Sciatic nerve (tissue), 2 donors: Measurements from ENCODE around the gene CDK5RAP1. TPM values are rescaled to one million over a fixed set of nuclear protein-coding genes. Genes with fewer than 3 reads are reported as not detected.
"Not testable (repeated sequence)": the region's sequence is repeated elsewhere in the genome, so short reads cannot be mapped to it uniquely, and the experiment has no call there.

Experiments
- ATAC-seq: fragments of 200-7000 bp; cut with Tn5 transposase; one replicate; pipeline ENCODE4 v1.9.1; 2020; ENCODE audit warnings: mild to moderate bottlenecking, moderate library complexity
- DNase-seq: peaks from one replicate; pipeline ENCODE4 v3.0.0-alpha.2; 2020; ENCODE audit warnings: low spot score
- intact Hi-C: fragments of 100-400 bp; cut with DNase I; formaldehyde crosslinking; loops from one replicate; pipeline ENCODE4 v1.14.2; 2022
- total RNA-seq: library from RNA; stranded (reverse); fragmentation: NEBNext Ultra II Directional; extraction: Animal tissue kit (Norgen Biotek cat#: 25700); gene quantifications from one replicate; pipeline ENCODE4 v1.2.1, GENCODE V29; 2021
- donor health status: DM: no; HTN: no; CAD: no.
- donor health status: DM: no; HTN: no; CAD: no.

CDK5RAP1 gene, protein sequence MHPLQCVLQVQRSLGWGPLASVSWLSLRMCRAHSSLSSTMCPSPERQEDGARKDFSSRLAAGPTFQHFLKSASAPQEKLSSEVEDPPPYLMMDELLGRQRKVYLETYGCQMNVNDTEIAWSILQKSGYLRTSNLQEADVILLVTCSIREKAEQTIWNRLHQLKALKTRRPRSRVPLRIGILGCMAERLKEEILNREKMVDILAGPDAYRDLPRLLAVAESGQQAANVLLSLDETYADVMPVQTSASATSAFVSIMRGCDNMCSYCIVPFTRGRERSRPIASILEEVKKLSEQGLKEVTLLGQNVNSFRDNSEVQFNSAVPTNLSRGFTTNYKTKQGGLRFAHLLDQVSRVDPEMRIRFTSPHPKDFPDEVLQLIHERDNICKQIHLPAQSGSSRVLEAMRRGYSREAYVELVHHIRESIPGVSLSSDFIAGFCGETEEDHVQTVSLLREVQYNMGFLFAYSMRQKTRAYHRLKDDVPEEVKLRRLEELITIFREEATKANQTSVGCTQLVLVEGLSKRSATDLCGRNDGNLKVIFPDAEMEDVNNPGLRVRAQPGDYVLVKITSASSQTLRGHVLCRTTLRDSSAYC
- 27.4 TPM for total RNA-seq

DNA sequence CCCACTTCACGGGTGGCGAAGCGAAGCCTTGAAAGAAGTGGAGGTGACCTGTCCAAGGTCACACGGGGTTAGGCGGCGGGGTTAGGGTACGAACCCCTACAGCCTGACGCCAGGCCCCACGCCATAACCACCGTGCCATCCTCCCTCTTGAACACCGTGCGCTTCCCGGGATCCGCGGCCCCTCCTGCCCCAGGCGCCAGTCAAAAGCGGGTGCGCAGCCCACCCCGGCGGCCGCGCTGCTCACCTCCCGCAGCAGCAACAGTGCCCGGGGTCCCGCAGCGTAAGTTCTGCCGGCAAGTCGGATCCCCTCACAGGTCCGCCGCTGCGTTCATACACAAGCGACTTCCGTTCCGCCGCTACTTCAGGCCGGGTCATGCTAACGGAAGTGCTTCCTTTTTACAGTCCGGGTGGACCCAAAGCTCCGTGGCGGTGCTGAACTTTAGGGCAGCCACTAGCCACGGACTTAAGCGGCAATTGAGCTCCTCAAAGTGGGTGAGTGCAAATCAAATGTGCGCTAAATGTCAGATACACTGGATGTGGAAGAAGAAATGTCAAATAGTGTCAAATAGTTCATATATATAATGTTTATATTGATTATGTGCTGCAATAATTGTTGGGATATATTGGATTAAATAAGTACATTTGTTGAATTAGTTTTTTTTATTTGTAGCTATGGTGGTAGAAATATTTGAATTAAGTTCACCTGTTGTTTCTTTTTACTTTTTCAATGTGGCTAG is at the start of gene CDK5RAP1:
Gene CDK5RAP1, minus strand, starts transcription at position 336 of the 737 bp plus-strand sequence. CDS start 4,455 bp downstream, outside the sequence.
- intact Hi-C loops = no loop called here
- ATAC-seq (peak; percentile 96), DNase-seq (peak; percentile 87)

DNA sequence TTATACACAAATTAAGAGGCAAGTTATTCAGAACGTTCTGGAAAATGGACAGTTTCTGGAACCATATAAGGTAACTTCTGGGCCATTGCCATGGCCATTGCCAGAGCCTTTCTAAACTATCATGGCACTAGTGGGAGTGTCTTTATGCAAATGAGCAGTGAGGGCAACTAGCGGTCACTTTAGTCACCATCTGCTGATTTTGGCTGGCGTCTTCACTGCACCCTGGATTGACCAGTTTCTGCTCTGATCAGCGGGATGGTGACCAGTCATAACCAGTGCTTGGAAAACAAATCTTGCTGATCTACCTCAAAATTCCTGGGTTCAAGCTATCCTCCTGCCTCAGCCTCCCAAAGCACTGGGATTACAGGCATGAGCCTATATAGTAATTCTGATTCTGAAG is 49.5 kb upstream of the CDK5RAP1 start:
- ATAC-seq = no peak
- no peak for DNase-seq
- intact Hi-C loops = loop anchor here (10.0 kb wide), 1 partner anchor 214 kb away; the partner anchor contains the start of genes ACTL10 and C20orf144

DNA sequence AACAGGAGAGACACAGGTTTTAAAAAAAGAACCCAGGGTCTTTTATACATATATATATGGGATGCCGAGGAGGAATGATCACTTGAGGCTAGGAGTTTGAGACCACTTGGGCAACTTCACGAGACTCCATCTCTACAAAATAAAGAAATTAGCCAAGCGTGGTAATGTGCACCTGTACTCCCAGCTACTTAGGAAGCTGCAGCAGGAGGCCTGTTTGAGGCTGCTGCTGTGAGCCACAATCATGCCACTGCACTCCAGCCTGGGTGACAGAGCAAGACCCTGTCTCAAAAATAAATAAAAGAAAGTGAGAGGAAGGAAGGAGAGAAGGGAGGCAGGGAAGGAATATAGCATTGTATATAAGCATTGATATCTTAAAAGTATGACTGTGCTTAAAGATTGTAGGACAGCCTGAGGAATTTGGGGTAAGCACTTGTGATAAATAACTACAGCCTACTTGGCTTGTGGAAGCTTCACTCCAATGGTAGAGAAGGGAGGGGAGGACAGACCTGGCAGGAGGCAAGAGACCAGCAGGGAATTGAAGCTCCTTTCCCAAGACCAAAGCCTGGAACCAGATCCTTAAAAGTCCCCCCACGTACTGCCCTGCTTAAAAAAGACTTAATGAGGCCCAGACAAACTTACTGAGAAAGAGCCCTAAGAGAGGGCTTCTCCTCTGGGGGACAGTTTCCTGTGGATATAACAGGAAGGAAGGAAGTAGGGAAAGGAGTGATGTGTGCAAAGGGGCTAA is 44.7 kb upstream of the CDK5RAP1 start:
- intact Hi-C loops = no loop called here
- ATAC-seq = no peak
- no peak for DNase-seq

DNA sequence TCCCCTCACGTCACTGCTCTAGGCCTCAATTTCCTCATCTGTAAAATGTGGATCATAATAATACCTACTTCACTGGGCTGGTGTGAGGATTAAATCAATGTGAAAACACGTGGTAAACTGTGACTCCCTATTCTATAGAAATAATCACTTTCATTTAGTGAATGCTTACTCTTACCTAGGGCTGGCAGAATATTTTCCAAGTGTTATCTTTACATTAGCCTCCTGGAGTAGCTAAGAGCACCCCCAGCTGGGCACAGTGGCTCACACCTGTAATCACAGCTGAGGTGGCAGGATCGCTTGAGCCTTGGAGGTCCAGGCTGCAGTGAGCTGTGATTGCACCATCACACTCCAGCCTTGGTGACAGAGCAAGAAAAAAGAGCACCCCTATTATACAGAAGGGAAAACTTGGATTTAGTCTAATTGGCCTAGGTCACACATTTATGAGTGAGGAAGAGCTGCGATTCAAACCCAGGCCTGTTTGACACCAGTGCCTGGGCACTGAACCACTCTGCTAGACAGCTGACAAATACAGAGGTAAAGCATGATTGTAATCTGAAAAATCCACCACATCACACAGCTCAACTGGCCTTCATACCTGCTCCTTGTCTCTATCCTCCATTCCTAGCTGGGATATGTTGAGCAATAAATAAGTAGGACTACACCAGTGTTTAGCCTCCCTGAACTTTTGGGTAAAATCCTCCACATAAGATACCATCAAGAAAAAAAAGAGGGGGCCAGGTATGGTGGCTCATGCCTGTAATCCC is 43.7 kb upstream of the CDK5RAP1 start:
- intact Hi-C loops = no loop called here
- DNase-seq (no peak), ATAC-seq (no peak)

DNA sequence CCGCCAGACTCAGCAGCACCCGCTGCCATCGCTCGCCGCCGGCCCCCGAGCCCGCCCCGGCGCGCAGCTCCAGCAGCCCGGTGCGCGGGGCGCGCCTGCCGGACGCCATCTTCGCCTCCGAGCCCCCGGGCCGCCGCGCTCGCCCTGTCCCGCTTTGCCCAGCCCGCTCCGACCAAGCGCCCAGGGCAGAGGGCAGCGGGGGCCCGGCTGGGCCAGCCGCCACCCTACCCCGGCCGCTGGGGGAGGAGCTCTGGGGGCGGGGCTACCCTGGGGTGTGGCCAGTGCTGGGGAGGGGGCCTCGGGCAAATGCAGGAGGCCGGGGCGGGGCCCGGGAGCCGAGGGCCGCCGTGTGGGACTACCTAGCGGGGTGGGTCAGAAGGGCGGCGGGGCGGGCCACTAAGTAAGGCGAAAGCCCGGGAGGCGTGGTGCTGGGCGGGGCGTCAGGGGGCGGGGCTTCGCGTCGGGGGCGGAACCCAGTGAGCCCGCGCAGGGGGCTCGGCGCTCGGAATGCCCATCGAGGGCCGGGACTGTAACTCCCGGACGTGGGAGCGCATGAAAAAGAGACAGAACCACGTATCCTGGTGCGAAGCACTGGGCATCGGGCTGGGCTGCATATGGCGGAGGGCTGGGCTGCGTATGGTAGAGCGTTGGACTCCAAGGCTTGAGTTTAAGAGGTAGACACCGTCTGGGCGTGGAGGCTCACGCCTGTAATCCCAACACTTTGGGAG is 42.4 kb upstream of the CDK5RAP1 start, which contains the start of gene SNTA1:
Gene SNTA1, minus strand, starts transcription at position 252 of the 728 bp plus-strand sequence. Its CDS starts 143 bp downstream, at position 109.
- intact Hi-C loops = no loop called here
- DNase-seq = peak; percentile 94
- peak; percentile 93 for ATAC-seq

DNA sequence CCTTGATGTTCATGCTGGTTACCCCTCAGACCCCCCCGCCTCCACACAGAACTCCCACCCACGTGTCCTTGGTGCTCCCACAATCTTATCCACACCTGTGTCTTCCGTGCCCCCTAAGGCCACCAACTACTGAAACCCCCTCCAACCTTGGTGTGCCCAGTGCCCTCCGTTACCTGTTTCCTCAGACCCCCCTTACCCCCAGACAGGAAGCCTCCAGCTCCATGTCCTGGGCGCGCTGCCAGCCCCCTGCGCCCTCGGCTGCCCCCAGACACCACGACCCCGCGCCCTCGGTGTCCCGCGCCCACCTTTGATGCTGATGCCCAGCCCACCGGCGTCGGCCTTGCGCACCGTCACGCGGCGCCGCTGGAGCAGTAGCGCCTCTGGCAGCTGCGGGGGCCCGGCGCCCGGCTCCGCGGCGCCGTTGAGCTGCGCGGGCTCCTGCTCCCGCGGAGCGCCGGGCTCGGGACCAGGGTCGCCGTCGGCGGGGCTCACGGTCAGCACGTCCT is 41.7 kb upstream of the CDK5RAP1 start:
- DNase-seq (peak; percentile 73), ATAC-seq (peak; percentile 5)
- intact Hi-C loops = no loop called here

DNA sequence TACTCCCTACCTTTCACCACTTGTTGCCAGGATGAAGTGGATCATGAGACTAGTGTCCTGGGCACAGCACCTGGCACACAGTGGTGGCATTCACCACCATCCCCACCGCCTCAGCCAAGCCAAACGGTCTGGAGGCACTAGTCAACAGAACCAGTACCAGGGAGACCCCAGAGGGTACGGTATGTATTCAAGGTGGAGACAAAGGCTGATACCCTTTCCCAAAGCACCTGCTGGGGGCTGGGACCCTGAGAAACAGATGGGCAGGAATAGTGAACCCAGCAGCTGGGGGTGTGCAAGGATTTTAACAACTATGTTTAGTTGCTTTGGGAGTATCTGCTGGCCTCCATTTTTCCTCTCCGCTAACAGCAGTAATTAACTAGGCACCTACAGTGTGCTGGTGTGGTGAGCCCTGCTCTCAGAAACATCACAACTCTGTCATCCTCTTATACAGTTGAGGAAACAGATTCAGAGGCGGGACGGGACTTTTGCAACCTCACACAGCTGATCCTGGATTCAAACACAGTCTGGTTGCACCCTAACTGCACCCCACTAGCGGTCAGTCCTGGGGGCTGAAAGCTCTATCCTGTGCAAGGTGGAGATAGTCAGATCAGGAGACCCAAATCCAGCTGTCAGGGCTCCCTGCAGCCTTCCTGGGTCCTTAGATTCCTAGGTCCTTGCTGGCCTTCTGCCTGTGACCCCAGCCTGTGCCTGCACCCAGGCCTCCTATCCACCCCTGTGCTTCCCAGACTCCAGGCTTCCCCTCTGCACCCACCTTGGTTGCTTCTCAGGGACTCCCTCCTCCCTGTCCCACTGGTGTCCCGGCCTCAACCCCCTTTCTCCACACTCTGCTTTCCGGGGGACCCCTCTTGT is 41.1 kb upstream of the CDK5RAP1 start:
- peak; percentile 2 for ATAC-seq
- no peak for DNase-seq
- intact Hi-C loops = no loop called here

DNA sequence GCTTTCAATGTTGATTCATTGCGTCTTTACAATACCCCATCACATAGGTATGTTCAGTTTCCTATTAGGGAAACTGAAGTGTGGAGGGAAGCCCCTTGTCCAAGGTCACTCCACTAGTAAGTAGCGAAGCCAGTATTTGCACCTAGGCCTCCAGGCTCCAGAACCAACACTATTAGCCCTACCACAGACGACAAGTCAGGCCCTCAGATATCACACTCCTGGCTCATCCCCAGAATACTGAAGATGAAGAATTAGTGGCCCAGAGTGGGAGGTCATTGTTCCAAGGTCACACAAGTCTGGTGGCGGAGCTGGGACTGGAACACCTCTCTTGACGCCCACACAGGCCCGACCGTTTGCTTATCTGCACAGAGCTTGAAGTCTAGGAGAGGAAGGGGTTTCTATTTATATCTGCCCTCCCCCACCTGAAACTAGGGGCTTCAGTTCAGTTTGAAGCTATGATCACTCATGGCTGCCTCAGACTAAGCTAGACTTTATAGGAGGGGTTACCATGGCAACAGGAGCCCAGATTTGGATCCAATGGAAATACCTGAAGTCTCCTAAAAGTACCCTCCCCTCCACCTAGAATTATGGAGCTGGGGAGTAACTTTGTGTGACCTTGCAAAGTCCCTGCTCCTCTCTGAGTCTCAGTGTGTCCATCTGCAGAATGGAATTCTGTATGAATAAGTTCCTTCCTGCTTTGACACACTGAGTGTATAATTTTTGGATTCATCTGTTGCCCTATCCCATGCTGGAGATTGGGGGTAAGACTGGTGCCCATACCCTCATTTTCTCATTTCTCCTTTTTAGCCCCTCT is 40.0 kb upstream of the CDK5RAP1 start:
- no peak for DNase-seq
- intact Hi-C loops = no loop called here
- no peak for ATAC-seq

DNA sequence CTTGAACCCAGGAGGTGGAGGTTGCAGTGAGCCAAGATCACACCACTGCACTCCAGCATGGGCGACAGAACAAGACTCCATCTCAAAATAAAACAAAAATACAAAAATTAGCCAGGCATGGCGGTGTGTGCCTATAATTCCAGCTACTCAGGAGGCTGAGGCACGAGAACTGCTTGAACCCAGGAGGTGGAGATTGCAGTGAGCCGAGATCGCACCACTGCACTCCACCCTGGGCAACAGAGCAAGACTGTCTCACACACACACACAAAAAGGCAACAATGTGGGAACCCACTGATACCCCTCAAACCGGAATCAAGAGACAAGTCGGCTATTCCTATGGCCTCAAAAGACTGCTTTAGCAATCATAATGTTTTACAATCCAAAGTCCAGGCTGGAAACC is 39.2 kb upstream of the CDK5RAP1 start:
- DNase-seq, ATAC-seq, intact Hi-C loops: not testable (repeated sequence)

DNA sequence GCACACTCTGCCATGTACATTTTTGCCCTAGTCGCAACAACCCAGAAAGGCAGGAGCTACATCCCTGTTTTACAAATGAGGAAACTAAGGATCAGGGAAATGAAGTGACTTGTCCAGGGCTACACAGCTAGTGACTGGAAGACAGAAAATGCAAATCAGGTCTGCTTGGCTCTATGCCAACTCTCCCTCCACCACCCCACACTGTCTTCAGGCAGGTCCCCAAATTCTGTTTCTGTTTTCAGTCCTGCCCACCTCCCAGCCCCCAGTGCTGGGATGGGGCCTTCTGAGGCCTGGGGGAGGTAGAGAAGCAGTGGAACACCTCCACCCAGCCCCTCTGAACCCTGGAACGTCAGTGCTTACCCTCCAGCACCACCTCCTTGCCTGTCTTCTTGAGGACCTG is 37.2 kb upstream of the CDK5RAP1 start:
- DNase-seq (no peak), ATAC-seq (no peak)
- intact Hi-C loops = no loop called here

DNA sequence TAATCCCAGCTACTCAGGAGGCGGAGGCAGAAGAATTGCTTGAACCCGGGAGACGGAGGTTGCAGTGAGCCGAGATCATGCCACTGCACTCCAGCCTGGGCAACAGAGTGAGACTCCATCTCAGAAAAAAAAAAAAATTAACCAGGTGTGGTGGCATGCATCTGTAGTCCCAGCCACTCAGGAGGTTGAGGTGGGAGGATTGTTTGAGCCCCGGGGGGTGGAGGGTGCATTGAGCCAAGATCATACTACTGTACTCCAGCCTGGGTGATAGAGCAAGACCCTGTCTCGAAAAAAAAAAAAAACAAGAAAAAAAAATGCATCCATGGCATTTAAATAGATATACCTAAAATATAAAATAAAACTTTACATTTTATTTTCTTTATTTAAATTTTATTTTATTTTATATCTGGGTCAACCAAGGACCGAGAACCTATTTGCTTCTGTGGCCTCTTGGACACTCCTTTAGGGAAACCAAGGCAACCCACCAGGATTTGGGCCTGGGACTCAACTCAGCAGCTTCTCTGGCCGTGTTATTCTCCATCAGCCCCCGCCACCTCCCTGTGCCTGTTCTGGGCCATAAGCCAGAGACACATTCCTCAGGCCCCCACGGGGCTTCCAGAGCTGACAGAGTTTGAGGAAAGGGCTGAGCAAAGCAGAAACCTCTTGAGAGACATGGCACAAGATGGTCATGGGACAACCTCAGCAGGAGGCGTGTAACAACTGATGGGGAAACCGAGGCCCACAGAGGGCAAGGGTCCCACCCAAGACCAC is 36.0 kb upstream of the CDK5RAP1 start:
- intact Hi-C loops = no loop called here
- ATAC-seq = peak; percentile 82
- DNase-seq = peak; percentile 80

DNA sequence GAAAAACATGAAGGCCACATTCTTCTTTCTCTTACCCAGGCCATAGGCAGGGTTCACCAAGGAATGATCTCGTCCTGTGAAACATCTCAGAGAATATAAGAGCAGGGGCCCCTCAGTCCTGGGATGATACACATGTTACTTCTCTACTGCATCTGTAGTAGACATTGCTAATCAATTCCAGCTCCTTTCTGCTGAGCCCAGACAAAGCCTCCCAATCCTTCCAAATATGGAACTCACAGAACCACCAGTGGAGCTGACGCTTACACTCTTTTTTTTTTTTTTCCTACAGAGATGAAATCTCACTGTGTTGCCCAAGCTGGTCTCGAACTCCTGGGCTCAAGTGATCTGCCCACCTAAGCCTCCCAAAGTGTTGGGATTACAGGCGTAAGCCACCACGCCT is 33.1 kb upstream of the CDK5RAP1 start:
- intact Hi-C loops = no loop called here
- DNase-seq (no peak), ATAC-seq (no peak)

DNA sequence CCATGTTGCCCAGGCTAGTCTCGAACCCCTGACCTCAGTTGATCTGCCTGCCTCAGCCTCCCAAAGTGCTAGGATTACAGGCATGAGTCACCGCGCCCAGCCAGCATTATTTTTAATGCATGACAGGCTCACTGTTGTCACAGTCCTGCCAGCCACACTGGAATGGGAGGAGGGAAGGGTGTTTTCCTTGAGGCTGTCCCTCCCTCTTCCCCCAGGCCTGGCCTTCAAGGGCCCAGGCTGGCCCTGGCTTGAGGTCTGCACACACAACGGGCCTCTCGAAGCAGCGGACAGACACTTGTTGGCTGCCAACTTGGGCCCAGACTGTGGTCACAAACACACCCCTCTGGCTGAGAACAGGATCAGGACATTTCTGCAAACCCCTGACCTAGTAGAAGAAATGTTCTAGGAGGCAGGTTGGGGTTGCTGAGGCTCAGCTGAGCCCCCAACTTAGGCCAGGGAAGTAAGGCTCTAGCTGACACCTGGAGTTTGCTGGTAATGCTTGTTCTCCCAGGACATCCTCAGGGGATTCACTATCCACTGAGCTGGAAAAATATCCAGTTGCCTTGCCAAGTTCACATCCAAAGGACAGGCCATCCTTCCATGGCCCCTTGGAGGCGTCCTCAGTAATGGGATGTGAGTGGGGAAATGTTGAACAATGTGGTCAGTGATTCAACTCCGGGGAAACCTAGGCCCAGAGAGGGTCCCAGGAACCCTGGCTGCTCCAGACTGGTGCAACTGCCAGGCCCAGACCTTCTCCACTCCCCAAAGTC is 32.3 kb upstream of the CDK5RAP1 start:
- peak; percentile 74 for ATAC-seq
- intact Hi-C loops = no loop called here
- DNase-seq = no peak

DNA sequence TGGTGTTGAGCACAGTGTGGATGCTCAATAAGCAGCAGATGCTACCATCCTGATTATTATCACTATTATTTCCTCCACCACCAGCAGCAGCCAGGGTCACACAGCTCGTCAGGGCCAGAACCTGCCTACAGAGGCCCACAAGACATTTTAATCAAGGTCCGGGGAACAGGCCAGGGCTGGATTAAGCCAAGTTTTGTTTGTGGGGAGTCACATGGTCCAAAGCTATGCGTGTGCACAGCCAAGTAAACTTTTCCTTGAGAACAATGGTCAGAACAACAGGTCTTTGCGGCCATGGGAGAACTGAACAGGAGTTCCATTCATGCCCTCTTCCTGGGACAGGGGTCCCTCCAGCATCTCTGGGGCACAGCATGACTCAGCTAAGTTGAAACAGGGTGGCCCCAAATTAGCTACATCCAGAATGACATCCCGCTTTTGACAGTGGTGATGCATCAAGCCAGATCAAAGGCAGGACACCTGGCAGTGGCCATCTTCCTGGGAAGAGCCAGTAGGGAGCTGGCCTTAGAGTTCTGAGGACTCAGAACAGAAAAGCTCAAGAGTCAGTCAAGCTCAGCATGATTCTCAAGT is 30.6 kb upstream of the CDK5RAP1 start:
- DNase-seq (no peak), ATAC-seq (peak; percentile 73)
- intact Hi-C loops = no loop called here
